Keratinocyte (primary cell): Measurements from ENCODE around the gene SEC61A2.

Experiments
- EZH2 ChIP-seq: IDR thresholded peaks from one replicate; pipeline ENCODE4 v1.6.1; 2012; ENCODE audit warnings: inconsistent platforms, mild to moderate bottlenecking, low read length, moderate library complexity
- TF ChIP-seq, protein P1 (sequence below), 3 experiments: IDR thresholded peaks in 1 of 3; conservative IDR thresholded peaks in 1 of 3; optimal IDR thresholded peaks in 1 of 3; 2 replicates in 2 of 3; 3 replicates in 1 of 3; pipeline versions ENCODE3 to v1.5.1; 2011; ENCODE audit warnings: low read length in 3 of 3, mild to moderate bottlenecking in 3 of 3, moderate library complexity in 2 of 3, control low read depth in 1 of 3, inconsistent platforms in 1 of 3; ENCODE audit not compliant: insufficient read depth in 2 of 3; ENCODE audit errors: extremely low read depth in 1 of 3

DNA sequence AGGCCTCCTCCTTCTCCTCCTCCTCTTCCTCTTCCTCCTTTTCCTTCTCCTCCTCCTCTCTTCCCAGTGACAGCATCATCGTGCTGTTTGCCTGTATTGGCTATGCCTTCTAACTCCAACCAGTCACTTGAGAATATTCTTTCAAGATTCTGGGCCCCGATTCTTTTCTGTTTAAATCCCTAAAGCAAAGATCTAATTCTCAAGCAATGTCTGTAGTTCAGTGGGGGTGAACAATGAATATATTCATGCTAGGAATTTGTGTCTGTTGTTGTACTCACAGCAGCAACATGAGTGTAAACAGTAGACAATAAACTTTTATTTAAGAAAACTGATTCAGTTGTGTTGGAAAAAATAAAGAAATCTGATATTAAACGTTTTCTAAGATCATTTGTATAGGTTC, 35.6 kb downstream of the SEC61A2 start:
- TF ChIP-seq, protein P1, sequence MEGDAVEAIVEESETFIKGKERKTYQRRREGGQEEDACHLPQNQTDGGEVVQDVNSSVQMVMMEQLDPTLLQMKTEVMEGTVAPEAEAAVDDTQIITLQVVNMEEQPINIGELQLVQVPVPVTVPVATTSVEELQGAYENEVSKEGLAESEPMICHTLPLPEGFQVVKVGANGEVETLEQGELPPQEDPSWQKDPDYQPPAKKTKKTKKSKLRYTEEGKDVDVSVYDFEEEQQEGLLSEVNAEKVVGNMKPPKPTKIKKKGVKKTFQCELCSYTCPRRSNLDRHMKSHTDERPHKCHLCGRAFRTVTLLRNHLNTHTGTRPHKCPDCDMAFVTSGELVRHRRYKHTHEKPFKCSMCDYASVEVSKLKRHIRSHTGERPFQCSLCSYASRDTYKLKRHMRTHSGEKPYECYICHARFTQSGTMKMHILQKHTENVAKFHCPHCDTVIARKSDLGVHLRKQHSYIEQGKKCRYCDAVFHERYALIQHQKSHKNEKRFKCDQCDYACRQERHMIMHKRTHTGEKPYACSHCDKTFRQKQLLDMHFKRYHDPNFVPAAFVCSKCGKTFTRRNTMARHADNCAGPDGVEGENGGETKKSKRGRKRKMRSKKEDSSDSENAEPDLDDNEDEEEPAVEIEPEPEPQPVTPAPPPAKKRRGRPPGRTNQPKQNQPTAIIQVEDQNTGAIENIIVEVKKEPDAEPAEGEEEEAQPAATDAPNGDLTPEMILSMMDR (optimal IDR thresholded peaks at IDR 0.05 in 1 of 3, IDR thresholded peaks at IDR 0.05 in 1 of 3, conservative IDR thresholded peaks at IDR 0.05 in 1 of 3; ENCODE audit: extremely low read depth in 1 of 3, insufficient read depth in 2 of 3, low read length in 3 of 3) = no peak
- TF ChIP-seq EZH2 = no peak
